ENCODE data around the gene MKKS. TPM values are rescaled to one million over a fixed set of nuclear protein-coding genes. Genes with fewer than 3 reads are reported as not detected.

The MKKS gene
- total RNA-seq, 1 donor from 2014 or later = 5.3 TPM

DNA sequence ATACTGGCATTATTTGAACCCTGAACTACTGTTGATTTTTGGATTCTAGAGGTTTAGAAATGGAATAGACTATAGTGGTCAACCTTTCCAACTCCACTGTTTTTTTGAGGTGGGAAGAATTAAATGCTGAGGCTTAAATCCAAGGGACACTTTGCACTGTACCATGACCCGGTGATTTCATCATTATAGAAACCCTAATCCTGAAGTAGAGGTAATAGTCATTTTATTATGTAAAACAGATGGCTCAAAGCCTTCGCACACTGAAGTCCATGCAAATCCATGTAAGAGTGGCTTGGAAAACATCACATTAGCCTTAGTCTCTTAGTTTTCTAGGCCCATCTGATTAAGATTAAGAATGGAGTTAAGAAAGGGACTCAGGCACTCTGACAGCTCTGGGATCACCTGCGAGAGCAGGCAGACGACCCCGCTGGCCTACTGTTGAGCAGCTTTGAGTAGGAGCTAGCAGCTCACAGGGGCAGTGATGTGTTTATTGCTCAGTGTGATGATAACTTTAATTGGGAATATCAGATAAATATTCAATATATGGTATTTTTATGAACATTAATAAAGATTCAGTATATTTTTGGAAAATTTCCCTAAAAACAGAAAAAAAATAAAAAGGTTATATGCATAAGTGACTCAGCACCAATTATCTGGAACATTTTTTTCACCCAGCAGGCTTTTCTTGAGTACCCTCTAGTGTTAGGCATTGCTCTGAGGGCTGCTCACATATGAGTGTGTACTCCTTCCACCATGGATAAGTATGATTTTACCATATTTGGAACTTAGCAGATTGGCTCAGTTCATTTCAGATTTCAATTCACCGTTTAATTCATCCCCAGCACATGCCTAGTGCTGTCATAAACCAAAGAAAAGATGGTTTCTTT is 14.5 kb upstream of the MKKS start:
- FAIRE-seq (no peak), DNase-seq (ENCODE audit: low read depth) (no peak)
- TF ChIP-seq CTCF (IDR thresholded peaks at IDR 0.05; ENCODE audit: insufficient read depth, low read length, severe bottlenecking) = no peak
- Histone ChIP-seq H3K27me3 (ENCODE audit: control insufficient read depth, insufficient read depth, low read length) (no peaks in the 10 kb centered on the region), H3K36me3 (ENCODE audit: control insufficient read depth, insufficient read depth, low read length) (no peaks in the 10 kb centered on the region), H3K4me3 (ENCODE audit: low read depth, low read length) (no peak overlapping the region)

- no peak overlapping the region for H3K4me3 ChIP-seq (ENCODE audit: low read depth, low read length)
- DNase-seq (ENCODE audit: low read depth) = peak; percentile 80
- H3K36me3 ChIP-seq (ENCODE audit: control insufficient read depth, insufficient read depth, low read length) = no peaks in the 10 kb centered on the region
- FAIRE-seq = no peak
- TF ChIP-seq CTCF (IDR thresholded peaks at IDR 0.05; ENCODE audit: insufficient read depth, low read length, severe bottlenecking) = no peak
- no peaks in the 10 kb centered on the region for H3K27me3 ChIP-seq (ENCODE audit: control insufficient read depth, insufficient read depth, low read length)
Measured at GRCh38 chr20:10447028-10447427, 13.0 kb upstream of the MKKS start.

GRCh38 chr20:10445758-10446157 is 11.7 kb upstream of the MKKS start:
- H3K36me3 ChIP-seq (ENCODE audit: control insufficient read depth, insufficient read depth, low read length) = no peaks in the 10 kb centered on the region
- DNase-seq (ENCODE audit: low read depth) (no peak), FAIRE-seq (no peak)
- no peaks in the 10 kb centered on the region for H3K27me3 ChIP-seq (ENCODE audit: control insufficient read depth, insufficient read depth, low read length)
- H3K4me3 ChIP-seq (ENCODE audit: low read depth, low read length) = no peak overlapping the region
- TF ChIP-seq CTCF (IDR thresholded peaks at IDR 0.05; ENCODE audit: insufficient read depth, low read length, severe bottlenecking) = no peak

GRCh38 chr20:10443936-10444335 is 9.9 kb upstream of the MKKS start:
- H3K27me3 ChIP-seq (ENCODE audit: control insufficient read depth, insufficient read depth, low read length) = no peaks in the 10 kb centered on the region

DNA sequence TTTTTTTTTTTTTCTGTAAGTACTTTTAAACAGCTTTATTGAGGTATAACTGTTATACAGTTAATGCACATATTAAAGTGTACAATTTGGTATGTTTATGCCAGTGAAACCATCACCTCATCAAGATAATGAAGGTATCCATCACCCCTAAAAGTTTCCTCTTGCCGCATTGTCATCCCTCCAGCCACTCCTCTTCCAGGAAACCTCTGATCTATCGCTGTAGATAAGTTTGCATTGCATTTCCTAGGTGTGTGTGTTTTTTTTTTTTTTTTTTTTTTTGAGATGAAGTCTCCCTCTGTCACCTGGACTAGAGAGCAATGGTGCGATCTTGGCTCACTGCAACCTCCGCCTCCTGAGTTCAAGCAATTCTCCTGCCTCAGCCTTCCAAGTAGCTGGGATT is 4.2 kb upstream of the MKKS start:
- FAIRE-seq = no peak
- TF ChIP-seq CTCF (IDR thresholded peaks at IDR 0.05; ENCODE audit: insufficient read depth, low read length, severe bottlenecking) = no peak

More at GRCh38 chr20:10443936-10444335, 9.9 kb upstream of the MKKS start:
- Histone ChIP-seq H3K4me3 (ENCODE audit: low read depth, low read length) (no peak overlapping the region), H3K36me3 (ENCODE audit: control insufficient read depth, insufficient read depth, low read length) (no peaks in the 10 kb centered on the region)
- TF ChIP-seq CTCF (IDR thresholded peaks at IDR 0.05; ENCODE audit: insufficient read depth, low read length, severe bottlenecking) = no peak
- FAIRE-seq (no peak), DNase-seq (ENCODE audit: low read depth) (no peak)

More for the DNA sequence above, 4.2 kb upstream of the MKKS start:
- H3K4me3 ChIP-seq (ENCODE audit: low read depth, low read length) = no peak overlapping the region
- no peak for DNase-seq (ENCODE audit: low read depth)
- no peaks in the 10 kb centered on the region for H3K27me3 ChIP-seq (ENCODE audit: control insufficient read depth, insufficient read depth, low read length)
- no peaks in the 10 kb centered on the region for H3K36me3 ChIP-seq (ENCODE audit: control insufficient read depth, insufficient read depth, low read length)
